NCI-H1092 (cell line): Measurements from ENCODE around the gene TLCD2.
"Not testable (repeated sequence)": the region's sequence is repeated elsewhere in the genome, so short reads cannot be mapped to it uniquely, and the experiment has no call there.

Source experiments
- DNase-seq: peaks from one replicate; lab custom pipeline; 2025; lab: John Stamatoyannopoulos, UW

TLCD2 gene

DNA sequence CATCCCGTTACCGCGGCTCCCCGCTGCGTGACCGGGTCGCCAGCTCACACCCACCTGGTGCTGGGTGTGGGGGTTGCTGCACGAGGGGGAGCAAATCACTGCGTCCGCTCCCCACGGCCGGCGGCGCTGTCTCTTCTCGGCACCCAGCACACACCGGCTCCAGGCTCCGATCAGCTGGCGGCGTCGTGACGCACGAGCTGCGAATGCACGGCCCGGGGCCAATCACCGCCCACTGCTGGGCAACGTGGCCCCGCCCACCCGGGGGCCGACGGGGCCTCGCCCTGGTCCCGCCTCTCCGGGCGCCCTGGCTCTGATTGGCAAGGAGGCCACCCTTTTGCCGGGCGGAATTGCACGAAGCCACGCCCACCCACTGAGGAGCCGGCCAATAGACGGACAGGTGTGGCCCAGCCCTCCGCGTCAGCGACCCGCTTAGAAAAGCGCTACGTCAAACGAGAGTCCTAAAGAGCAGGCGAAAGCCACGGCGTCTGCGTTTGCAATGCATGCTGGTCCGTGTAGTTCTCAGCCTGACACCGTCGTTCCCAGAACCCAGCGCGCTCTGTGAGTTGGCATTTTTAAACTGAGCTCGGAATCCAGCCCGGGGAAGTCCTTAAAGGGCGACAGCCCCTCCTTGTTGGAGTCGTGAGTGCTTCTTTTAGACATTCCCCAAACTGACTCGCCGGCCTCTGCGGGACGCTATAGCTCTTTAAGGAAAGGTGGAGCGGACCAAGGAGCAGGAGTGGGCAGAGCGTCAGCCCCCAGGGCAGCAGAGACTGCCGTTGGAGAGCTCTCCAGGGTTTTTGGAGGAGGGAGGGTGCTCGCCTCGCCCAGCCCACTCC is 6.1 kb upstream of the TLCD2 start:
- DNase-seq, result peak; percentile 98

GRCh38 chr17:1715803-1716075 is 5.6 kb upstream of the TLCD2 start:
- no peak for DNase-seq

- DNase-seq, result no peak
Measured at GRCh38 chr17:1714980-1715802, 5.0 kb upstream of the TLCD2 start.

- no peak for DNase-seq
Measured at GRCh38 chr17:1714427-1714979, 4.3 kb upstream of the TLCD2 start.

- DNase-seq, result no peak
Measured at GRCh38 chr17:1713878-1714426, 3.8 kb upstream of the TLCD2 start.

GRCh38 chr17:1713160-1713877 is 3.1 kb upstream of the TLCD2 start:
- DNase-seq, result no peak

DNA sequence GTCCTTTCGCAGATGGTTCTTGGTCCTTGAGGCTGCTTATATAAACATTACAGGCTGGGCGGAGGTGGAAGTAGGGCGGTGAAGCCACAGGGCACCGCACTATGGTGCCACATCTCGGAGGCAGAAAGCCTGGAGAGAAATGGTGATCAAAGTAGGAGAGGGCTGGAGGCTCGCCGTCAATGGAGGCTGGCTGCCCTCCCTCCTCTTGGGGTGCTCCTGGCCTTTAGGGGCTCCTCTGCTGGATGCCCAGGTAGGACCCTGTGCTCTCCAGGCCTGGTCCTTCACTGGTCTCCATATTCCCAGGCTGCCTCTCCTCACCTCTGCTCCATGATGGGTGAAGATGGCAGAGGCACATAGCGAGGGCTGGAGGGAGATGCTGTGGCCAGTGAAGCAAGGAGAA is 2.1 kb upstream of the TLCD2 start:
- no peak for DNase-seq

DNA sequence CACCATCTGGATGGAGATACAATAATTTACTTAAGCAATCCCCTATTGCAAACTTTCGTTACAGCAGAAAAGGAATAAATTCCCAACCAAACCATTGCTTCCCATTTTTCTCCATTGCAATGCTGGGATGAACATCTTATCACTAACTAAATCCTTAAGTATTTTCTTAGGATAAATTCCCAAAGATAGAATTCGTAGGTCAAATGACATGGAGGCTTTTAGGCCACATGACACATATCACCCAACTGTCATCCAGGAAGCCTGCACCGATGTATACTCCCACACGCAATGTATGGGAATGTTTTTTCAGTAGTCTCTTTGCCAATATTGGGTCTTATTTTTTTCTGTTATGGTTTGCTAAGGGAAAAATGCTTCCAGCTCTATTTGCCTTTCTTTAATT is 1.6 kb upstream of the TLCD2 start:
- DNase-seq, result no peak

DNA sequence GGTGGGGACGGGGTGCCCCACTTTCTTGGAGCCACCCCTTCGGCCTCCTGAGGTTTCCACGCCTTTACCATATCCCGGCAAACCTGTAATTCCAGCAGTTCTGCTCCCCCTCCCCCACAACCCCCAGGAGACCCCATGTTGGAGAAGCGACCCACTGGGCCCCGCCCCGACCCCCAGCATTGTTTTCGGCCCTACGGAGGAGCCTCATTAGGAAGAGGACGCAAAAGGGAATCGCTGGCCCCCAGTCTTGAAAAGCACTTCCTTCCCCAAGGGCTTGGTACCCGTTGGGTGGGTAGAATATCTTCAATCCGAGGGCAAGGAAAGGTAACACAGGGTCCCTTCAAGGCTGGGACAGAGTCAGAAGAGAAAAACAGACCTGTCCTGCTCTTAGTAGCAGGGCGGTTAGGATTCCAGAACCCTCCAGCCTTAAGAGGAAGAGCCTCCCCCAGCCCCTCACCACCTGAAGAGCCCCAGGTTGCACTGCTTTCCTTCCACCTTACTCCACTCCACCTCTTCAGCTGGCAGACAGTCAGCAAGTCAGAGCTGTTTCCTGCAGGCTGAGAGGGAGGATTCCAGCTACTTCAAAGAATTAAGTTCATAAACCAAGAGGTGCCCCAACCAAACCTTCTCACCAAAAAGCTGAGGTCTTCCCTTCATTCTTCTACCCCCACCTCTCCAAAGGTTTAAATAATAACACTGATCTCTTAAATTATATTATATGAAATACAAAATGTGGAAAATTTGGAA is 803 bp upstream of the TLCD2 start:
- DNase-seq, result no peak

- DNase-seq, result no peak
Measured at GRCh38 chr17:1709403-1709951, 700 bp downstream of the TLCD2 start.

- not testable (repeated sequence) for DNase-seq
Measured at GRCh38 chr17:1708791-1709346, 1.3 kb downstream of the TLCD2 start.

DNA sequence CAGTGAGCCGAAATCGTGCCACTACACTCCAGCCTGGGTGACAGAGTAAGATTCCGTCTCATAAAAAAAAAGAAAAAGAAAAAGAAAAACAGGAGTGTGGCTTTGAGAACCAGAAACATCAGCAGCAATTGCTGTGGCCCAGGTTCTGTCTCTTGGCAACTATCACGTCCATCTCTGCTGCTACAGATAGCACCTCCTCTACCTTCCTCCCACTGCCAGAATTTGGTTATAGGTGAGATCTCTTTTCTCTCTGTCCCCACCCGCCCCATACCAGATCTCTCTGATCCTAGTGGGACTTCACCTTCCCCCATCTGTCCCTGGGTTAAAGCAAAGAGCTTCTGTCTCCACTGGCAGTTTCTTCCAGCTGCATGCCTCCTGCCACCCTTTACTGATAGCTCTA is 3.1 kb downstream of the TLCD2 start:
- no peak for DNase-seq

DNA sequence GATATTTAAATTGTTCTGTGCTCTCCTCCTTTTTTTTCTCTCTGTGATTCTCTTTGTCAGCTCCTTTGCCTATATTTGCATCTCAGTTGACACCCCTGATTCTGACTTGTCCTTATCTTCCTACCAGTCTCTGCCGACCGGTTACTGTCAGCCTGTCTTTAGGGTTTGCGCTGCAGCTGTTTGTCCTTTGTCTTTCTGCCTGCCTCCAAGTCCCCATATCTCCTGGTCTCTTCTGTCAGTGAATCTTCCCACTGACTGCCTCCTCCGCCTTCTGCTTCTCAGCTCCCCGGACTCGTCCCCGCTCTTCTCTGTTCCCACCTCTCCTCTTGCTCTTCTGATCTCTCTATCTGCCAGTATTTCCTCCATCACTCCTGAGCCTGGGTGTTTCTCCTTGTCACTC is 5.2 kb downstream of the TLCD2 start:
- DNase-seq, result no peak

DNA sequence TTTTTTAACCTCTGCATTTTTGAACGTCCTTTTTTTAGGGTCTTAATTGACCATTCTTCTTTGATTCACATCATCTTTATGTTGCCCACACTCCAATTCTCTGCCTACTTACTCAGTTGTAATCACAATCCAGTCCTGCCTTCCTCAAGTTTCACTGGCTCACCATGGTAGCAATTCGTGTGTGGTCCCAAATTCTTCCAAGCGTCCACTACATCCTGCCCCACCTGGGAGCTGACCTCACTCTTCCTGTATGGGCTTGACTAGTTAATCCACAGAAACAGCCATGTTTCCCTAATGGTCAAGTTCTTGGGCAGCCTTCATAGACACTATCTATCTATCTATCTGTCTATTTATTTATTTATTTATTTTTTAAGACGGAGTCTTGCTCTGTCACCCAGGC is 7.1 kb downstream of the TLCD2 start:
- no peak for DNase-seq

DNA sequence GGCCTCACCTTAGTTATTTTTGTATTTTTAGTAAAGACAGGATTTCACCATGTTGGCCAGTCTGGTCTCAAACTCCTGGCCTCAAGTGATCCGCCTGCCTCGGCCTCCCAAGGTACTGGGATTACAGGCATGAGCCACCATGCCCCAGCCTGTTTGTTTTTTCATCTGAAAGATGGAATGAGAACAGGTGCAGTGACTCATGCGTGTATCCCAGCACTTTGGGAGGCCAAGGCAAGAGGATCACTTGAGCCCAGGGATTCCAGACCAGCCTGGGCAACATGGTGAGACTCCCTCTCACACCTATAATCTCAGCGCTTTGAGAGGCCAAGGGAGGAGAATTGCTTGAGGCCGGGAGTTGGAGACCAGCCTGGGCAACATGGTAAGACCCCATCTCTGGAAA is 10.3 kb downstream of the TLCD2 start:
- not testable (repeated sequence) for DNase-seq

DNA sequence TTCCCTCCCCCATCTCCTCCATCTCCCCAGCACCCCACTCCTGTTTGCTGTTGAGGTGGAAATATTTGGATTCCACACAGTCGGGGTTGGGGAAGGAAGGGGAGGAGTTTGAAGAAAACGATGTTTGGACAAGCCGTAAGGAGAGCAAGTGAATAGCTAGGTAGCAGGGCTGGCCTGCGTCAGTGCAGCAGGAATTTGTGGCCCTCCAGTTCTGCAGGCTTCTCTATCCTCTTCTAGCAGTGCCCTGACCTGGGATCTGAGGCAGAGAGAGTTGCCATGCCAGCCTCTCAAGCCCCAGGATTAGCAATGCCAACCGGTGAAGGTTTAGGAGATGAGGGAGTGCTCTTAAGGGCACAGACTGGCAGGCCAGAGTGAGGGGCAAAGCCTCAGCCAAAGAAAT is 12.5 kb downstream of the TLCD2 start:
- no peak for DNase-seq

GRCh38 chr17:1695365-1695764 is 14.8 kb downstream of the TLCD2 start:
- no peak for DNase-seq

GRCh38 chr17:1693339-1693738 is 16.8 kb downstream of the TLCD2 start:
- no peak for DNase-seq

DNA sequence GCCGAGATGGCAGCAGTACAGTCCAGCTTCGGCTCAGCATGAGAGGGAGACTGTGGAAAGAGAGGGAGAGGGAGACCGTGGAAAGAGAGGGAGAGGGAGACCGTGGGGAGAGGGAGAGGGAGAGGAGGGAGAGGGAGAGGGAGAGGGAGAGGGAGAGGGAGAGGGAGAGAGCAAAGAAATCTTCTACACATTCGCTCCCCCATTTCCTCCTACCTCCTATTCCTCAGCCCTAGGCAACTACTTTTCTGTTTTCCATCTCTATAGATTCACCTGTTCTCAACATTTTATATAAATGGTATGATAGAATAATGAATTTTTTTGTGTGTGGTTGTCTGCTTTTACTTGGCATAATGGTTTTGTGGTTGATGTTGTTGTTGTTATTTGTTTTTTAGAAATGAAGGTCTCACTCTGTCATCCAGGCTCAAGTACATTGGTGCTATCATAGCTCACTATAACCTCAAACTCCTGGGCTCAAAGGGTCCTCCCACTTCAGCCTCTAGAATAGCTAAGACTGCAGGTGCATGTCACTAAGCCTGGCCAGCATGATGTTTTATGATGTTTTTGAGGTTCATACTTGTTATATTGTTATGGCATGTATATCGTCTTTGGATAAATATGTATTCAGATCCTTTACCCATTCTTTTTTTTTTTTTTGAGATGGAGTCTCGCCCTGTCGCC is 19.5 kb downstream of the TLCD2 start:
- DNase-seq, result no peak

DNA sequence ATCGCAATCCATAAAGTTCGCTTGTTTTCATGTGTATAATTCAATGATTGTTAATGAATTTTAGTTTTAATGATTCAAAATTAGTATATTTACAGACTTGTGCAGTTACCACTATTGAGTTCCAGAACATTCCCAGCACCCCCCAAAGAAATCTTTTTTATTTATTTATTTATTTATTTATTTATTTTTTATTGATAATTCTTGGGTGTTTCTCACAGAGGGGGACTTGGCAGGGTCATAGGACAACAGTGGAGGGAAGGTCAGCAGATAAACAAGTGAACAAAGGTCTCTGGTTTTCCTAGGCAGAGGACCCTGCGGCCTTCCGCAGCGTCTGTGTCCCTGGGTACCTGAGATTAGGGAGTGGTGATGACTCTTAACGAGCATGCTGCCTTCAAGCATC is 21.8 kb downstream of the TLCD2 start:
- not testable (repeated sequence) for DNase-seq
